Type B pancreatic cell (in vitro differentiated cells): Measurements from ENCODE around the gene SLC28A3. TPM values are rescaled to one million over a fixed set of nuclear protein-coding genes. Genes with fewer than 3 reads are reported as not detected.

Experiments
- DNase-seq: peaks from one replicate; pipeline ENCODE4 v3.0.0; 2021; ENCODE audit warnings: mixed read lengths; ENCODE audit not compliant: unreplicated experiment; ENCODE audit errors: extremely low spot score
- H3K27ac Mint-ChIP-seq: 2 replicates; pipeline ENCODE4 v1.8.0; 2021; ENCODE audit warnings: mild to moderate bottlenecking, mixed read lengths
- H3K27me3 Mint-ChIP-seq: 2 replicates; pipeline ENCODE4 v1.8.0; 2021; ENCODE audit warnings: mixed read lengths
- H3K36me3 Mint-ChIP-seq: 2 replicates; pipeline ENCODE4 v1.8.0; 2021; ENCODE audit warnings: mixed read lengths
- H3K4me1 Mint-ChIP-seq: one replicate; pipeline ENCODE4 v1.8.0; 2021; ENCODE audit warnings: mixed read lengths; ENCODE audit not compliant: unreplicated experiment
- H3K4me3 Mint-ChIP-seq: 2 replicates; pipeline ENCODE4 v1.8.0; 2021; ENCODE audit warnings: mild to moderate bottlenecking, mixed read lengths
- H3K9me3 Mint-ChIP-seq: 2 replicates; pipeline ENCODE4 v1.8.0; 2021; ENCODE audit warnings: mixed read lengths
- total RNA-seq: library from RNA; stranded (reverse); gene quantifications from 2 replicates; pipeline ENCODE4 v1.2.1, GENCODE V29; 2021; ENCODE audit warnings: low replicate concordance
- TF ChIP-seq, protein P1 (sequence below): fragments of 200-600 bp; sonication (generic); conservative IDR thresholded peaks from 2 replicates; pipeline ENCODE4 v1.5.0; 2021; ENCODE audit warnings: antibody characterized with exemption, mild to moderate bottlenecking

SLC28A3 gene
- total RNA-seq, 1 donor from 2014 or later = 2.4 TPM

DNA sequence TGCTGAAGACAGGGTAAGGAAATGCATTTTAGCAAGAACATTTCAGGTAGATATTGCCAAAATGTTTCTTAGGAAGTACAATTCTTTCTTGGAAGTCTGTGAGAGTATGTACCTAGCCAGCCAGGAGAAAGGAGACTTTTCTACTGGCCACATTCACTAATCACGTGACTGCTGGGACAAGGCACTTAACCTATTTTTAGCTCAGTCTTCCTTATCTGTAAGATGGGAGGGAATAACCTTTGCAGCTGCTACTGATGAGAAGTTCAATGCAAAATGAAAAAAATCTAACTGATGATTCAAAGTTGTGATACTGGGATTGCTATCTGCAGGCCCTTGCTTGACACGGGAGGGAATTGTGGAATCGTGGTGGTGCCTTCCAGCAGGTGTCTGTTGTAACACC lies 42.6 kb upstream of the SLC28A3 start:
- no peaks in the 10 kb centered on the region for H3K36me3 Mint-ChIP-seq
- peaks cover 5% of the 10 kb centered on the region for H3K4me1 Mint-ChIP-seq
- no peak overlapping the region for H3K27ac Mint-ChIP-seq
- no peaks in the 10 kb centered on the region for H3K9me3 Mint-ChIP-seq
- no peaks in the 10 kb centered on the region for H3K27me3 Mint-ChIP-seq
- H3K4me3 Mint-ChIP-seq = no peak overlapping the region
- TF ChIP-seq, protein P1, sequence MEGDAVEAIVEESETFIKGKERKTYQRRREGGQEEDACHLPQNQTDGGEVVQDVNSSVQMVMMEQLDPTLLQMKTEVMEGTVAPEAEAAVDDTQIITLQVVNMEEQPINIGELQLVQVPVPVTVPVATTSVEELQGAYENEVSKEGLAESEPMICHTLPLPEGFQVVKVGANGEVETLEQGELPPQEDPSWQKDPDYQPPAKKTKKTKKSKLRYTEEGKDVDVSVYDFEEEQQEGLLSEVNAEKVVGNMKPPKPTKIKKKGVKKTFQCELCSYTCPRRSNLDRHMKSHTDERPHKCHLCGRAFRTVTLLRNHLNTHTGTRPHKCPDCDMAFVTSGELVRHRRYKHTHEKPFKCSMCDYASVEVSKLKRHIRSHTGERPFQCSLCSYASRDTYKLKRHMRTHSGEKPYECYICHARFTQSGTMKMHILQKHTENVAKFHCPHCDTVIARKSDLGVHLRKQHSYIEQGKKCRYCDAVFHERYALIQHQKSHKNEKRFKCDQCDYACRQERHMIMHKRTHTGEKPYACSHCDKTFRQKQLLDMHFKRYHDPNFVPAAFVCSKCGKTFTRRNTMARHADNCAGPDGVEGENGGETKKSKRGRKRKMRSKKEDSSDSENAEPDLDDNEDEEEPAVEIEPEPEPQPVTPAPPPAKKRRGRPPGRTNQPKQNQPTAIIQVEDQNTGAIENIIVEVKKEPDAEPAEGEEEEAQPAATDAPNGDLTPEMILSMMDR = no peak
- no peak for DNase-seq

DNA sequence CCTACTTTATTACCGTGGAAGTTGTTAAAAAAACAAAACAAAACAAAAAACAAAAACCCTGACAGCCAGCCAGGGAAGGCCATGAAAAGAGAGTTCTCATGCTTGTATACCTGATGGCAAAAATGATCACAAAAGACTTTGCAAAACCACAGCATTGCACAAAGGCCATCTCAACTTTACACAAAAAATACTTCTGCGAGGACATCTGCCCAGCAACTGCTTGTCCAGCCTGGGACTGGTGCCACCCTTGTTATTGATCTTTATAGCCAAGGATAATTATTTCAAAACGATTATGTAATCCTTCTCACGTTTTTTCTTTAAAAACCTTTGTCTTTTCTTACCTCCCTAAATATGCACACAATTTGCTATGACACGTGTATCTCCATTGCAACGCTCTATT lies 42.2 kb upstream of the SLC28A3 start:
- Mint-ChIP-seq H3K4me3 (no peak overlapping the region), H3K4me1 (peaks cover 5% of the 10 kb centered on the region), H3K27me3 (no peaks in the 10 kb centered on the region), H3K36me3 (no peaks in the 10 kb centered on the region), H3K9me3 (no peaks in the 10 kb centered on the region), H3K27ac (no peak overlapping the region)
- no peak for DNase-seq
- TF ChIP-seq, protein P1 = no peak

DNA sequence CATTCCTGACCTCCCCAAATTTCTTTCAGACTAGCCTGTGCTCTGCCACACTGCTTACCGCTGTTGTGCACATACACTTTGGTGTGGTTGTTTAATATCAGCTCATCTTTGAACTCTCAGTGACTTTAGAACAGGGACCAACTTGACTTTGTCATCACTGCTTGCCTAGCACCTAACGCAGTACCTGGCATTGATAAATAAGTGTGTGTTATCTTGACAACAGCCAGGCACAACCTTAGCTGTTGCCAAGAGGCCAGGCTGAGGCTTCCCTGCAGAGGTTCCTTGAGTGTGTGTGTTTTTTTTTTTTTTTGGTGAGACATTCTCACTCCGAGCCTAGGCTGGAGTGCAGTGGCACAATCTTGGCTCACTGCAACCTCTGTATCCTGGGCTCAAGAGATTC lies 41.0 kb upstream of the SLC28A3 start:
- Mint-ChIP-seq H3K4me1 (peaks cover 5% of the 10 kb centered on the region), H3K27ac (no peak overlapping the region), H3K36me3 (no peaks in the 10 kb centered on the region), H3K4me3 (no peak overlapping the region), H3K9me3 (no peaks in the 10 kb centered on the region), H3K27me3 (no peaks in the 10 kb centered on the region)
- TF ChIP-seq, protein P1 = no peak
- DNase-seq = no peak

DNA sequence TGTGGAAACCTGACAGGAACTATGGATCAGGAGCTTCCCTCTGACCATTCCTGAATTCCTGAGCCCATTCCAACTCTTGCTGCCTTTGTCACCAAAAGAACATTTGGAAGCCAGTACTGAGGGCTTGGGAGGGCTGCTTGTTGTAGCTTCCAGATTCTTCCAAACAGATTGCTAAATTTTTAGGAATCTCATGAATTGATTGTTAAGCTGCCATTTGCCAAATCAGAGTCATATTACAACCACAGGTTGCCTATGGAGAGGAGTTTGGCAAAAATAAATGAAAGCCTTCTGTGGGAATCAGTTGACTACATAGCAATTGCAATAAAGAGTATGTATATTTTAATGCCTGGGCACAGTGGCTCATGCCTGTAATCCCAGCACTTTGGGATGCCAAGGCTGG lies 39.2 kb upstream of the SLC28A3 start:
- no peaks in the 10 kb centered on the region for H3K36me3 Mint-ChIP-seq
- H3K4me1 Mint-ChIP-seq = no peaks in the 10 kb centered on the region
- no peak for DNase-seq
- H3K27me3 Mint-ChIP-seq = no peaks in the 10 kb centered on the region
- H3K27ac Mint-ChIP-seq = no peak overlapping the region
- peaks cover 5% of the 10 kb centered on the region for H3K9me3 Mint-ChIP-seq
- TF ChIP-seq, protein P1 = no peak
- H3K4me3 Mint-ChIP-seq = no peak overlapping the region

DNA sequence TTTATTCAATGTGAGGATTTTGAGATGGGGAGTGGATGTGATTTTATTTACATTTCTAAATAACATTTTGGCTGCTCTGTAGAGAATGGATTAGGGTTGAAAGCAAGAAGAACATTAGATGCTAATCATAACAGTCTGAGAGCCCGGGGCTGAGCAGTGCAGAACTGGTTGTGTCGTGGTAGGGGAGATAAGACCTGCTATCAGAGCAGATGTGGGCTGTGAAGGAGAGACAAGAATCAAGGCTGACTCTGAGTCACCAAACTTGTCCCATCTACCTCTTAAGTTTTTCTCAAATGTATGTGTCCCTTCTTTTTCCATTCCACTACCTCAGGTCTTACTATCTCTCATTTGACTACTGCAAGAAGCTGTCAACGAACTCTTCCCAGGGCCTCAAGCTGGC lies 35.4 kb upstream of the SLC28A3 start:
- Mint-ChIP-seq H3K36me3 (no peaks in the 10 kb centered on the region), H3K27ac (no peak overlapping the region), H3K4me3 (no peak overlapping the region), H3K4me1 (peaks cover 21% of the 10 kb centered on the region), H3K9me3 (peaks cover 5% of the 10 kb centered on the region), H3K27me3 (no peaks in the 10 kb centered on the region)
- TF ChIP-seq, protein P1 = no peak
- DNase-seq = no peak

DNA sequence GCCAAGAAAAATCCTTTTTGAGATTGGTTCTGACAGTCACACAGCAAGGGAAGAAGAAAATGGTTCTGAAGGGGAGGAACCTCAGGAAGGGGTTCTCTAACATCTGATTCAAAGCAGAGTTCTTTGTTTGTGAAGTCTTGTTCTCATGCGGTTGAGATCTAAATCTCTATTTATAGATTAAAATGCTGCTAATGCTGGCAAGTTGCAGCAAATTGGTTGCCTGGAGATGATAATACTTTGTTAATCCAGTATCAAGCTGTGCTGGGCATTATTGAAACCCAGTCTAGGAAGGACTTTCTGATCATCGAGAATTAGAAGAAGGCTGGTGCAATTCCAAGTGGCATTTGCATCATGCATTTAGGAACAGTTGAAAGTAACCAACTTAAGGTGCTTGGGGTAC lies 34.0 kb upstream of the SLC28A3 start:
- Mint-ChIP-seq H3K36me3 (no peaks in the 10 kb centered on the region), H3K4me3 (no peak overlapping the region), H3K9me3 (peaks cover 5% of the 10 kb centered on the region), H3K4me1 (peaks cover 21% of the 10 kb centered on the region), H3K27ac (no peak overlapping the region), H3K27me3 (no peaks in the 10 kb centered on the region)
- TF ChIP-seq, protein P1 = no peak
- DNase-seq = no peak
